HG03457 (cell line): ENCODE measurements around the gene ACAD11.

ENCODE experiments used
- ATAC-seq: cut with Tn5 transposase; IDR thresholded peaks from one replicate; pipeline ENCODE4 v1.9.1; 2021; ENCODE audit warnings: moderate number of reproducible peaks; ENCODE audit not compliant: unreplicated experiment

Gene ACAD11

GRCh38 chr3:132513057-132513456 lies 146.6 kb downstream of the ACAD11 start:
- ATAC-seq, result no peak

GRCh38 chr3:132509506-132509905 lies 150.1 kb downstream of the ACAD11 start:
- no peak for ATAC-seq

GRCh38 chr3:132509096-132509495 lies 150.5 kb downstream of the ACAD11 start:
- no peak for ATAC-seq
